GM12875 (cell line): Measurements from ENCODE around the gene BCLAF1.
"Not testable (repeated sequence)": the region's sequence is repeated elsewhere in the genome, so short reads cannot be mapped to it uniquely, and the experiment has no call there.

Experiments
- H3K4me3 ChIP-seq: one replicate; pipeline ENCODE4 v1.5.1; 2011; ENCODE audit warnings: low read depth, low read length, control low read depth
- CTCF ChIP-seq: IDR thresholded peaks from 2 replicates; pipeline ENCODE4 v1.5.1; 2011; ENCODE audit warnings: low read depth, mild to moderate bottlenecking, control low read depth, inconsistent platforms, low read length, moderate library complexity, borderline replicate concordance; ENCODE audit not compliant: insufficient read depth

The BCLAF1 gene

GRCh38 chr6:136228814-136229213 is 60.8 kb downstream of the BCLAF1 start:
- H3K4me3 ChIP-seq = no peak overlapping the region
- no peak for TF ChIP-seq CTCF

- TF ChIP-seq CTCF = no peak
- no peak overlapping the region for H3K4me3 ChIP-seq
These were observed 62.8 kb downstream of the BCLAF1 start for GRCh38 chr6:136226674-136227377.

GRCh38 chr6:136226027-136226673 is 63.5 kb downstream of the BCLAF1 start:
- TF ChIP-seq CTCF = peak; percentile 96
- H3K4me3 ChIP-seq = no peak overlapping the region

GRCh38 chr6:136225496-136225895 is 64.2 kb downstream of the BCLAF1 start:
- H3K4me3 ChIP-seq = no peak overlapping the region
- no peak for TF ChIP-seq CTCF

- H3K4me3 ChIP-seq = not testable (repeated sequence)
These were observed 64.7 kb downstream of the BCLAF1 start for GRCh38 chr6:136224974-136225373.

- H3K4me3 ChIP-seq = no peak overlapping the region
- no peak for TF ChIP-seq CTCF
These were observed 72.9 kb downstream of the BCLAF1 start for GRCh38 chr6:136216503-136217401.

- TF ChIP-seq CTCF = no peak
- no peak overlapping the region for H3K4me3 ChIP-seq
These were observed 75.8 kb downstream of the BCLAF1 start for GRCh38 chr6:136213853-136214252.
